ENCODE data around the gene RGS18.

- no peak for TF ChIP-seq CTCF (conservative IDR thresholded peaks at IDR 0.05; ENCODE audit: low read length)
- TF ChIP-seq EZH2phosphoT487 (IDR thresholded peaks at IDR 0.05; ENCODE audit: borderline replicate concordance, low read depth, low read length): no peak
These were observed 9.8 kb downstream of the RGS18 start for GRCh38 chr1:192167911-192168700.
